Sigmoid colon (tissue), 7 donors: ENCODE results near the gene PTPRT. TPM values are rescaled to one million over a fixed set of nuclear protein-coding genes. Genes with fewer than 3 reads are reported as not detected.

ENCODE experiments used
- DNase-seq: peaks from one replicate; pipeline ENCODE4 v3.0.0-alpha.2; 2019
- H3K27ac ChIP-seq, 4 donors: fragments of 200-600 bp; sonication (generic); one replicate each; pipeline ENCODE4 v1.5.1; 2016 to 2019; ENCODE audit warnings: mild to moderate bottlenecking in 1 of 4
- H3K27me3 ChIP-seq, 3 donors: fragments of 200-600 bp; sonication (generic); one replicate each; pipeline ENCODE4 v1.5.1; 2019; ENCODE audit warnings: mild to moderate bottlenecking in 1 of 3
- H3K36me3 ChIP-seq, 4 donors: fragments of 200-600 bp; sonication (generic); one replicate each; pipeline ENCODE4 v1.5.1; 2016 to 2019
- H3K4me1 ChIP-seq, 4 donors: fragments of 200-600 bp; sonication (generic); one replicate each; pipeline ENCODE4 v1.5.1; 2017 to 2019
- H3K4me3 ChIP-seq, 4 donors: fragments of 200-600 bp; sonication (generic); one replicate each; pipeline ENCODE4 v1.5.1; 2017 to 2019; ENCODE audit warnings: mild to moderate bottlenecking in 2 of 4, moderate library complexity in 1 of 4
- H3K9me3 ChIP-seq, 4 donors: fragments of 200-600 bp in 3 of 4; sonication (generic) in 3 of 4; one replicate each; pipeline versions ENCODE4 v1.5.1 to v1.6.1; 2013 to 2019
- CTCF ChIP-seq, 4 experiments: fragments of 450-650 bp in 3 of 4; fragments of 200-600 bp in 1 of 4; IDR thresholded peaks; one replicate each; pipeline ENCODE4 v1.5.1; 2016 to 2019; ENCODE audit warnings: antibody characterized with exemption in 4 of 4, mild to moderate bottlenecking in 3 of 4, moderate library complexity in 2 of 4
- EP300 ChIP-seq, 4 donors: sonication (generic); formaldehyde crosslinking; IDR thresholded peaks; one replicate each; pipeline ENCODE4 v1.6.1; 2017; ENCODE audit warnings: antibody characterized with exemption in 4 of 4
- POLR2A ChIP-seq, 2 donors: fragments of 450-650 bp; IDR thresholded peaks; one replicate each; pipeline ENCODE4 v1.6.1; 2016; ENCODE audit warnings: antibody characterized with exemption in 2 of 2, mild to moderate bottlenecking in 2 of 2, moderate library complexity in 2 of 2
- POLR2AphosphoS5 ChIP-seq, 4 donors: sonication (generic); formaldehyde crosslinking; IDR thresholded peaks; one replicate each; pipeline ENCODE4 v1.6.1; 2017; ENCODE audit warnings: antibody characterized with exemption in 4 of 4
- WGBS, 2 donors: extraction: QIAGEN DNeasy Blood & Tissue Kit; methylation state at CpG; one replicate each; pipeline ENCODE4 v1.1.7; 2013; 5-methylcytosine and 5-hydroxymethylcytosine counted together
- intact Hi-C: fragments of 100-400 bp; cut with DNase I; formaldehyde crosslinking; loops from one replicate; pipeline ENCODE4 v1.15.1; 2023
- polyA plus RNA-seq, 3 donors: library from polyadenylated mRNA; stranded (reverse); fragments of 200-250 nt; gene quantifications; one replicate each; pipeline ENCODE4 v1.2.3, GENCODE V29; 2013
- total RNA-seq, 4 donors: library from RNA; depleted of rRNA; stranded (reverse); fragments of >200 nt; gene quantifications; one replicate each; pipeline ENCODE4 v1.1.0, GENCODE V29; 2016
- donor health status: healthy with polysubstance abuse.
- donor health status: Bipolar disorder and iron deficiency.
- donor health status: healthy.

PTPRT gene
- total and polyA plus RNA-seq, 7 donors: under 0.01 to 0.41 (median 0.12) TPM; not detected in 3

GRCh38 chr20:42846784-42847490, 342.8 kb downstream of the PTPRT start:
- WGBS, 2 donors: 47 to 54% methylated on average over 8 of the region's 8 CpGs
- Histone ChIP-seq H3K9me3 (no peaks in the 10 kb centered on the region), H3K4me1 (no peaks in the 10 kb centered on the region), H3K27me3 (no peaks in the 10 kb centered on the region), H3K36me3 (no peaks in the 10 kb centered on the region), H3K4me3 (no peak overlapping the region), H3K27ac (no peak overlapping the region)
- TF ChIP-seq CTCF (IDR thresholded peaks at IDR 0.05): no peak
- TF ChIP-seq EP300 (IDR thresholded peaks at IDR 0.05): no peak
- TF ChIP-seq POLR2AphosphoS5 (IDR thresholded peaks at IDR 0.05): no peak
- no peak for TF ChIP-seq POLR2A (IDR thresholded peaks at IDR 0.05)
- intact Hi-C loops: no loop called here
- no peak for DNase-seq

- H3K4me1 ChIP-seq: no peaks in the 10 kb centered on the region
- H3K9me3 ChIP-seq: no peaks in the 10 kb centered on the region
- H3K36me3 ChIP-seq: no peaks in the 10 kb centered on the region
- H3K27ac ChIP-seq: no peak overlapping the region
- TF ChIP-seq CTCF (IDR thresholded peaks at IDR 0.05) (no peak), POLR2A (IDR thresholded peaks at IDR 0.05) (no peak), EP300 (IDR thresholded peaks at IDR 0.05) (no peak), POLR2AphosphoS5 (IDR thresholded peaks at IDR 0.05) (no peak)
- H3K4me3 ChIP-seq: no peak overlapping the region
- DNase-seq: no peak
- WGBS, 2 donors: 88 to 89% methylated on average over 6 of the region's 6 CpGs
- intact Hi-C loops: no loop called here
- no peaks in the 10 kb centered on the region for H3K27me3 ChIP-seq
These were observed 345.0 kb downstream of the PTPRT start for GRCh38 chr20:42844751-42845150.

- no peak overlapping the region for H3K27ac ChIP-seq
- no peaks in the 10 kb centered on the region for H3K27me3 ChIP-seq
- H3K4me1 ChIP-seq: no peaks in the 10 kb centered on the region
- H3K4me3 ChIP-seq: no peak overlapping the region
- 77 to 87% methylated on average over 3 of the region's 3 CpGs for WGBS, 2 donors
- intact Hi-C loops: no loop called here
- H3K9me3 ChIP-seq: no peaks in the 10 kb centered on the region
- TF ChIP-seq CTCF (IDR thresholded peaks at IDR 0.05) (no peak), POLR2A (IDR thresholded peaks at IDR 0.05) (no peak), EP300 (IDR thresholded peaks at IDR 0.05) (no peak), POLR2AphosphoS5 (IDR thresholded peaks at IDR 0.05) (no peak)
- no peaks in the 10 kb centered on the region for H3K36me3 ChIP-seq
- no peak for DNase-seq
These were observed 352.2 kb downstream of the PTPRT start for GRCh38 chr20:42837456-42837855.

GRCh38 chr20:42836339-42836738, 353.4 kb downstream of the PTPRT start:
- intact Hi-C loops: no loop called here
- TF ChIP-seq EP300 (IDR thresholded peaks at IDR 0.05) (no peak), CTCF (IDR thresholded peaks at IDR 0.05) (no peak), POLR2AphosphoS5 (IDR thresholded peaks at IDR 0.05) (no peak), POLR2A (IDR thresholded peaks at IDR 0.05) (no peak)
- WGBS, 2 donors: 63 to 70% methylated on average over 5 of the region's 5 CpGs

GRCh38 chr20:42807876-42808275, 381.8 kb downstream of the PTPRT start:
- H3K27me3 ChIP-seq: no peaks in the 10 kb centered on the region
- no peak for TF ChIP-seq POLR2A (IDR thresholded peaks at IDR 0.05)
- no peak for TF ChIP-seq EP300 (IDR thresholded peaks at IDR 0.05)
- TF ChIP-seq POLR2AphosphoS5 (IDR thresholded peaks at IDR 0.05): no peak
- no peak for TF ChIP-seq CTCF (IDR thresholded peaks at IDR 0.05)
- no peak overlapping the region for H3K27ac ChIP-seq
- H3K4me3 ChIP-seq: no peak overlapping the region
- 83 to 85% methylated on average over 6 of the region's 6 CpGs for WGBS, 2 donors
- H3K9me3 ChIP-seq: no peaks in the 10 kb centered on the region
- no peak for DNase-seq
- intact Hi-C loops: no loop called here
- H3K4me1 ChIP-seq: no peaks in the 10 kb centered on the region
- H3K36me3 ChIP-seq: no peaks in the 10 kb centered on the region

More at GRCh38 chr20:42836339-42836738, 353.4 kb downstream of the PTPRT start:
- DNase-seq: no peak
- no peaks in the 10 kb centered on the region for H3K9me3 ChIP-seq
- no peaks in the 10 kb centered on the region for H3K36me3 ChIP-seq
- no peak overlapping the region for H3K27ac ChIP-seq
- H3K4me3 ChIP-seq: no peak overlapping the region
- no peaks in the 10 kb centered on the region for H3K27me3 ChIP-seq
- H3K4me1 ChIP-seq: no peaks in the 10 kb centered on the region
